Breast epithelium (tissue), 4 donors: Measurements from ENCODE around the gene ANTXR2. TPM values are rescaled to one million over a fixed set of nuclear protein-coding genes. Genes with fewer than 3 reads are reported as not detected.
A peak's percentile ranks its signal among the peaks of the same experiment; 100 is the strongest.

ENCODE experiments used
- DNase-seq, 2 donors: peaks; one replicate each; pipeline ENCODE4 v3.0.0-alpha.2; 2019; ENCODE audit warnings: low spot score in 2 of 2
- H3K27ac ChIP-seq, 2 donors: fragments of 200-600 bp; sonication (generic) in 1 of 2; one replicate each; pipeline ENCODE4 v1.5.1; 2016 to 2019; ENCODE audit warnings: mild to moderate bottlenecking in 1 of 2
- H3K27me3 ChIP-seq, 2 donors: fragments of 200-600 bp; sonication (generic) in 1 of 2; one replicate each; pipeline versions ENCODE4 v1.5.1 to v1.6.0; 2017 to 2019; ENCODE audit warnings: control low read depth in 1 of 2, mild to moderate bottlenecking in 1 of 2
- H3K36me3 ChIP-seq: fragments of 200-600 bp; one replicate; pipeline ENCODE4 v1.5.1; 2019
- H3K4me1 ChIP-seq, 2 donors: fragments of 200-600 bp; sonication (generic); one replicate each; pipeline ENCODE4 v1.5.1; 2016 to 2019; ENCODE audit warnings: control low read depth in 1 of 2
- H3K4me3 ChIP-seq, 3 donors: fragments of 200-600 bp; sonication (generic); 1 replicate in 2 of 3; 2 replicates in 1 of 3; pipeline ENCODE4 v1.5.1; 2016 to 2019; ENCODE audit warnings: mild to moderate bottlenecking in 3 of 3, moderate library complexity in 2 of 3
- H3K9me3 ChIP-seq, 2 donors: fragments of 200-600 bp; sonication (generic) in 1 of 2; one replicate each; pipeline ENCODE4 v1.5.1; 2016 to 2019; ENCODE audit warnings: control low read depth in 1 of 2
- CTCF ChIP-seq, 3 donors: fragments of 450-650 bp; IDR thresholded peaks; one replicate each; pipeline ENCODE4 v1.5.1; 2016 to 2017; ENCODE audit warnings: antibody characterized with exemption in 3 of 3, mild to moderate bottlenecking in 3 of 3, moderate library complexity in 3 of 3
- POLR2A ChIP-seq: fragments of 450-650 bp; IDR thresholded peaks from one replicate; pipeline ENCODE4 v1.6.1; 2016; ENCODE audit warnings: antibody characterized with exemption, mild to moderate bottlenecking, moderate library complexity
- POLR2AphosphoS5 ChIP-seq, 3 donors: sonication (generic); formaldehyde crosslinking; IDR thresholded peaks; one replicate each; pipeline ENCODE4 v1.6.1; 2017; ENCODE audit warnings: antibody characterized with exemption in 3 of 3
- intact Hi-C: fragments of 100-400 bp; cut with DNase I; formaldehyde crosslinking; loops from one replicate; pipeline ENCODE4 v1.15.1; 2023; ENCODE audit warnings: low total_unique reads
- total RNA-seq, 3 donors: library from RNA; depleted of rRNA; stranded (reverse); fragments of >200 nt; gene quantifications; one replicate each; pipeline ENCODE4 v1.1.0, GENCODE V29; 2016

ANTXR2 gene
- total RNA-seq, 3 donors from 2014 or later: 55.1 to 229 (median 77.4) TPM

GRCh38 chr4:80074651-80075050, 1.6 kb upstream of the ANTXR2 start:
- no peaks in the 10 kb centered on the region for H3K27me3 ChIP-seq
- DNase-seq: no peak
- H3K4me1 ChIP-seq: no peaks in the 10 kb centered on the region
- no peaks in the 10 kb centered on the region for H3K9me3 ChIP-seq
- TF ChIP-seq POLR2AphosphoS5 (IDR thresholded peaks at IDR 0.05) (no peak), CTCF (IDR thresholded peaks at IDR 0.05) (no peak), POLR2A (no peak)
- intact Hi-C loops: loop anchor here (5.0 to 10.0 kb wide), 2 partner anchors 460 to 1117 kb away; no protein-coding TSS in a partner anchor
- H3K27ac ChIP-seq: peak overlapping the region in 1 of 2 donors; percentile 3
- no peak overlapping the region for H3K4me3 ChIP-seq
- no peaks in the 10 kb centered on the region for H3K36me3 ChIP-seq

GRCh38 chr4:80074069-80074468, 1.0 kb upstream of the ANTXR2 start:
- no peak overlapping the region for H3K4me3 ChIP-seq
- DNase-seq: no peak
- no peaks in the 10 kb centered on the region for H3K4me1 ChIP-seq
- H3K36me3 ChIP-seq: no peaks in the 10 kb centered on the region
- no peak overlapping the region for H3K27ac ChIP-seq
- H3K9me3 ChIP-seq: no peaks in the 10 kb centered on the region
- intact Hi-C loops: loop anchor here (5.0 to 10.0 kb wide), 2 partner anchors 459 to 1117 kb away; no protein-coding TSS in a partner anchor
- TF ChIP-seq POLR2AphosphoS5 (IDR thresholded peaks at IDR 0.05) (no peak), POLR2A (no peak), CTCF (IDR thresholded peaks at IDR 0.05) (no peak)
- H3K27me3 ChIP-seq: no peaks in the 10 kb centered on the region

- H3K27me3 ChIP-seq: no peaks in the 10 kb centered on the region
- intact Hi-C loops: loop anchor here (5.0 to 10.0 kb wide), 2 partner anchors 459 to 1116 kb away; no protein-coding TSS in a partner anchor
- no peaks in the 10 kb centered on the region for H3K36me3 ChIP-seq
- no peaks in the 10 kb centered on the region for H3K9me3 ChIP-seq
- TF ChIP-seq POLR2A: no peak
- no peak for TF ChIP-seq CTCF (IDR thresholded peaks at IDR 0.05)
- TF ChIP-seq POLR2AphosphoS5 (IDR thresholded peaks at IDR 0.05): no peak
- peak overlapping the region; percentile 84 to 89 for H3K27ac ChIP-seq
- no peaks in the 10 kb centered on the region for H3K4me1 ChIP-seq
- DNase-seq: no peak
- peak overlapping the region; percentile 70 to 99 (median 95) for H3K4me3 ChIP-seq
Observed at GRCh38 chr4:80073473-80074008, 512 bp upstream of the ANTXR2 start.

GRCh38 chr4:80072228-80072743, 743 bp downstream of the ANTXR2 start:
- H3K27ac ChIP-seq: peak overlapping the region; percentile 84 to 89
- no peaks in the 10 kb centered on the region for H3K36me3 ChIP-seq
- H3K4me1 ChIP-seq: no peaks in the 10 kb centered on the region
- H3K9me3 ChIP-seq: no peaks in the 10 kb centered on the region
- intact Hi-C loops: loop anchor here (5.0 to 10.0 kb wide), 2 partner anchors 457 to 1115 kb away; no protein-coding TSS in a partner anchor
- DNase-seq: peak; percentile 20 to 52
- H3K4me3 ChIP-seq: peak overlapping the region; percentile 70 to 99 (median 95)
- H3K27me3 ChIP-seq: no peaks in the 10 kb centered on the region
- no peak for TF ChIP-seq POLR2A
- TF ChIP-seq POLR2AphosphoS5 (IDR thresholded peaks at IDR 0.05): no peak

GRCh38 chr4:80071604-80072227, 1.3 kb downstream of the ANTXR2 start:
- Histone ChIP-seq H3K27me3 (no peaks in the 10 kb centered on the region), H3K9me3 (no peaks in the 10 kb centered on the region), H3K36me3 (no peaks in the 10 kb centered on the region), H3K4me1 (no peaks in the 10 kb centered on the region), H3K4me3 (peak overlapping the region; percentile 70 to 99 (median 95)), H3K27ac (peak overlapping the region; percentile 84 to 89)
- no peak for DNase-seq
- no peak for TF ChIP-seq POLR2A
- no peak for TF ChIP-seq POLR2AphosphoS5 (IDR thresholded peaks at IDR 0.05)
- no peak for TF ChIP-seq CTCF (IDR thresholded peaks at IDR 0.05)
- intact Hi-C loops: loop anchor here (5.0 to 10.0 kb wide), 2 partner anchors 457 to 1114 kb away; no protein-coding TSS in a partner anchor
